Measurements from ENCODE around the gene LY6G6F. TPM values are rescaled to one million over a fixed set of nuclear protein-coding genes. Genes with fewer than 3 reads are reported as not detected.
A peak's percentile ranks its signal among the peaks of the same experiment; 100 is the strongest.

LY6G6F gene
- total and polyA plus RNA-seq, 2 of the 13 experiments (the other 11 are each of a cell fraction or from before 2014, with no cell fraction given): not detected

- TF ChIP-seq ZNF280D (CRISPR knock-in tag; IDR thresholded peaks at IDR 0.05) (peak; percentile 79), DMTF1 (CRISPR knock-in tag; IDR thresholded peaks at IDR 0.05) (peak; percentile 95), MEF2D (CRISPR knock-in tag; IDR thresholded peaks at IDR 0.05) (peak; percentile 85), PAF1 (CRISPR knock-in tag; IDR thresholded peaks at IDR 0.05) (no peak), ZNF18 (CRISPR knock-in tag; IDR thresholded peaks at IDR 0.05; ENCODE audit: insufficient replicate concordance) (peak; percentile 88), ZNF678 (CRISPR knock-in tag; IDR thresholded peaks at IDR 0.05) (peak; percentile 98), GRHL1 (CRISPR knock-in tag; conservative IDR thresholded peaks at IDR 0.05) (0 out of 2 replicates have a peak, but pooled peaks have one; percentile 29), REST (IDR thresholded peaks at IDR 0.05; ENCODE audit: borderline replicate concordance in 1 of 2, low read depth in 1 of 2, low read length in 2 of 2) (peak in 1 of 2 experiments; percentile 14; a peak in 1 of 4 replicates), TGIF2 (CRISPR knock-in tag; IDR thresholded peaks at IDR 0.05) (peak; percentile 95), ZNF296 (CRISPR knock-in tag; conservative IDR thresholded peaks at IDR 0.05) (peak; percentile 95), ZNF816 (CRISPR knock-in tag; IDR thresholded peaks at IDR 0.05; ENCODE audit: borderline replicate concordance) (peak; percentile 100), NCOA5 (CRISPR knock-in tag; IDR thresholded peaks at IDR 0.05) (no peak), CCDC6 (CRISPR knock-in tag; IDR thresholded peaks at IDR 0.05) (peak; percentile 98), ZNF235 (CRISPR knock-in tag; IDR thresholded peaks at IDR 0.05; ENCODE audit: borderline replicate concordance) (peak; percentile 99), PITX1 (CRISPR knock-in tag; IDR thresholded peaks at IDR 0.05) (peak; percentile 61; the same call in 1 of the 2 replicates)
Measured at GRCh38 chr6:31739639-31740396, 33.2 kb downstream of the LY6G6F start, which contains the start of gene MSH5 (continued).
